Astrocyte (in vitro differentiated cells and primary cell): ENCODE data around the gene KIR3DL3.

Experiments
- CTCF ChIP-seq: IDR thresholded peaks from 2 replicates; pipeline ENCODE4 v1.5.1; 2011; ENCODE audit warnings: low read depth, mild to moderate bottlenecking, inconsistent platforms, low read length, moderate library complexity; ENCODE audit not compliant: insufficient read depth
- EZH2 ChIP-seq: IDR thresholded peaks from 2 replicates; pipeline ENCODE4 v1.6.1; 2012; ENCODE audit warnings: mild to moderate bottlenecking, low read length, inconsistent platforms; ENCODE audit not compliant: insufficient read depth

GRCh38 chr19:54725321-54725720 lies 1.1 kb downstream of the KIR3DL3 start:
- no peak for TF ChIP-seq CTCF
- no peak for TF ChIP-seq EZH2
